Stimulated activated CD8-positive, alpha-beta memory T cell treated with anti-CD3 and anti-CD28 coated beads, Interleukin-4, amount 100 ng/mL, for 1 hour (primary cell): ENCODE data around the gene PARP16.

Experiments used
- DNase-seq, 2 donors: peaks; one replicate each; pipeline ENCODE4 v3.0.0-alpha.2; 2020; ENCODE audit warnings: low read depth in 2 of 2, low spot score in 1 of 2

Gene PARP16

GRCh38 chr15:65208647-65209046 lies 78.0 kb downstream of the PARP16 start:
- no peak for DNase-seq
